ENCODE data around the gene MAP3K13.

- TF ChIP-seq, protein P1, sequence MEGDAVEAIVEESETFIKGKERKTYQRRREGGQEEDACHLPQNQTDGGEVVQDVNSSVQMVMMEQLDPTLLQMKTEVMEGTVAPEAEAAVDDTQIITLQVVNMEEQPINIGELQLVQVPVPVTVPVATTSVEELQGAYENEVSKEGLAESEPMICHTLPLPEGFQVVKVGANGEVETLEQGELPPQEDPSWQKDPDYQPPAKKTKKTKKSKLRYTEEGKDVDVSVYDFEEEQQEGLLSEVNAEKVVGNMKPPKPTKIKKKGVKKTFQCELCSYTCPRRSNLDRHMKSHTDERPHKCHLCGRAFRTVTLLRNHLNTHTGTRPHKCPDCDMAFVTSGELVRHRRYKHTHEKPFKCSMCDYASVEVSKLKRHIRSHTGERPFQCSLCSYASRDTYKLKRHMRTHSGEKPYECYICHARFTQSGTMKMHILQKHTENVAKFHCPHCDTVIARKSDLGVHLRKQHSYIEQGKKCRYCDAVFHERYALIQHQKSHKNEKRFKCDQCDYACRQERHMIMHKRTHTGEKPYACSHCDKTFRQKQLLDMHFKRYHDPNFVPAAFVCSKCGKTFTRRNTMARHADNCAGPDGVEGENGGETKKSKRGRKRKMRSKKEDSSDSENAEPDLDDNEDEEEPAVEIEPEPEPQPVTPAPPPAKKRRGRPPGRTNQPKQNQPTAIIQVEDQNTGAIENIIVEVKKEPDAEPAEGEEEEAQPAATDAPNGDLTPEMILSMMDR (IDR thresholded peaks at IDR 0.05): no peak
- no peak for TF ChIP-seq POLR2A (IDR thresholded peaks at IDR 0.05)
Observed at GRCh38 chr3:185502987-185503386, 140.1 kb downstream of the MAP3K13 start.

All from uterus (tissue), 2 donors.